ENCODE measurements around the gene RAPGEF5.

Gene RAPGEF5

GRCh38 chr7:22216832-22217475 is 140.0 kb downstream of the RAPGEF5 start:
- DNase-seq (ENCODE audit: low read depth in 2 of 2) = no peak

- DNase-seq (ENCODE audit: low read depth in 2 of 2) = no peak
Observed at GRCh38 chr7:22216309-22216708, 140.6 kb downstream of the RAPGEF5 start.

- no peak for DNase-seq (ENCODE audit: low read depth in 2 of 2)
Observed at GRCh38 chr7:22214000-22214399, 143.0 kb downstream of the RAPGEF5 start.

- no peak for DNase-seq (ENCODE audit: low read depth in 2 of 2)
Observed at GRCh38 chr7:22213081-22213480, 143.9 kb downstream of the RAPGEF5 start.

- DNase-seq (ENCODE audit: low read depth in 2 of 2) = no peak
Observed at GRCh38 chr7:22210967-22211366, 146.0 kb downstream of the RAPGEF5 start.

GRCh38 chr7:22210355-22210754 is 146.6 kb downstream of the RAPGEF5 start:
- DNase-seq (ENCODE audit: low read depth in 2 of 2) = no peak

GRCh38 chr7:22208799-22209198 is 148.2 kb downstream of the RAPGEF5 start:
- DNase-seq (ENCODE audit: low read depth in 2 of 2) = no peak

GRCh38 chr7:22207724-22208225 is 149.2 kb downstream of the RAPGEF5 start:
- DNase-seq (ENCODE audit: low read depth in 2 of 2) = no peak

GRCh38 chr7:22205631-22206030 is 151.3 kb downstream of the RAPGEF5 start:
- DNase-seq (ENCODE audit: low read depth in 2 of 2) = no peak

- DNase-seq (ENCODE audit: low read depth in 2 of 2) = no peak
Observed at GRCh38 chr7:22204312-22204711, 152.6 kb downstream of the RAPGEF5 start.

- DNase-seq (ENCODE audit: low read depth in 2 of 2) = no peak
Observed at GRCh38 chr7:22202141-22202540, 154.8 kb downstream of the RAPGEF5 start.

GRCh38 chr7:22201186-22201880 is 155.6 kb downstream of the RAPGEF5 start:
- no peak for DNase-seq (ENCODE audit: low read depth in 2 of 2)

- DNase-seq (ENCODE audit: low read depth in 2 of 2) = no peak
Observed at GRCh38 chr7:22200777-22201176, 156.2 kb downstream of the RAPGEF5 start.

GRCh38 chr7:22200238-22200637 is 156.7 kb downstream of the RAPGEF5 start:
- DNase-seq (ENCODE audit: low read depth in 2 of 2) = no peak

GRCh38 chr7:22197376-22197775 is 159.6 kb downstream of the RAPGEF5 start:
- no peak for DNase-seq (ENCODE audit: low read depth in 2 of 2)

GRCh38 chr7:22196429-22196828 is 160.5 kb downstream of the RAPGEF5 start:
- no peak for DNase-seq (ENCODE audit: low read depth in 2 of 2)

GRCh38 chr7:22195397-22196172 is 161.4 kb downstream of the RAPGEF5 start:
- no peak for DNase-seq (ENCODE audit: low read depth in 2 of 2)

GRCh38 chr7:22194658-22195273 is 162.2 kb downstream of the RAPGEF5 start:
- DNase-seq (ENCODE audit: low read depth in 2 of 2) = no peak

- no peak for DNase-seq (ENCODE audit: low read depth in 2 of 2)
Observed at GRCh38 chr7:22193450-22193983, 163.4 kb downstream of the RAPGEF5 start.

- no peak for DNase-seq (ENCODE audit: low read depth in 2 of 2)
Observed at GRCh38 chr7:22192801-22193200, 164.2 kb downstream of the RAPGEF5 start.

- DNase-seq (ENCODE audit: low read depth in 2 of 2) = no peak
Observed at GRCh38 chr7:22190736-22191135, 166.2 kb downstream of the RAPGEF5 start.

GRCh38 chr7:22189741-22190140 is 167.2 kb downstream of the RAPGEF5 start:
- no peak for DNase-seq (ENCODE audit: low read depth in 2 of 2)
